Brain microvascular endothelial cell (primary cell): Measurements from ENCODE around the gene CREB3L2.
"Not testable (repeated sequence)": the region's sequence is repeated elsewhere in the genome, so short reads cannot be mapped to it uniquely, and the experiment has no call there.

Experiments used
- DNase-seq: peaks from one replicate; pipeline ENCODE4 v3.0.0-alpha.2; 2020
- H3K27ac ChIP-seq: fragments of 250-450 bp; sonication (Bioruptor Pico); 2 replicates; pipeline ENCODE4 v1.5.1; 2020; ENCODE audit warnings: mild to moderate bottlenecking, moderate library complexity
- H3K27me3 ChIP-seq: fragments of 250-450 bp; sonication (Bioruptor Pico); replicated peaks from 2 replicates; pipeline ENCODE4 v1.5.1; 2020; ENCODE audit warnings: mild to moderate bottlenecking
- H3K36me3 ChIP-seq: fragments of 250-450 bp; sonication (Bioruptor Pico); replicated peaks from 2 replicates; pipeline ENCODE4 v1.5.1; 2020; ENCODE audit warnings: mild to moderate bottlenecking
- H3K4me3 ChIP-seq: 2 replicates; pipeline ENCODE4 v1.5.1; 2011; ENCODE audit warnings: low read depth, mild to moderate bottlenecking, control low read depth, low read length, moderate library complexity
- CTCF ChIP-seq: IDR thresholded peaks from 2 replicates; pipeline ENCODE4 v1.5.1; 2011; ENCODE audit warnings: low read depth, mild to moderate bottlenecking, moderate library complexity, low read length, control low read depth, inconsistent platforms; ENCODE audit errors: missing control alignments
- in situ Hi-C: cut with HindIII; loops from 2 replicates; pipeline ENCODE4 v1.10.0; 2017; ENCODE audit warnings: low sequenced_read_pairs, low pct_ligation_motif_present

Gene CREB3L2

GRCh38 chr7:138021889-138022288, 20.0 kb upstream of the CREB3L2 start:
- no peak for DNase-seq
- no peak overlapping the region for H3K4me3 ChIP-seq
- H3K36me3 ChIP-seq = no peaks in the 10 kb centered on the region
- H3K27me3 ChIP-seq = no peaks in the 10 kb centered on the region
- TF ChIP-seq CTCF = no peak
- no peak overlapping the region for H3K27ac ChIP-seq
- in situ Hi-C loops = loop anchor here (25.0 kb wide), 1 partner anchor 410 kb away; no protein-coding TSS in a partner anchor

GRCh38 chr7:138017992-138018391, 16.1 kb upstream of the CREB3L2 start:
- no peak overlapping the region for H3K27ac ChIP-seq
- H3K27me3 ChIP-seq = no peaks in the 10 kb centered on the region
- H3K36me3 ChIP-seq = no peaks in the 10 kb centered on the region
- TF ChIP-seq CTCF = no peak
- in situ Hi-C loops = loop anchor here (25.0 kb wide), 1 partner anchor 406 kb away; no protein-coding TSS in a partner anchor
- H3K4me3 ChIP-seq = no peak overlapping the region
- no peak for DNase-seq

- Histone ChIP-seq H3K27me3 (no peaks in the 10 kb centered on the region), H3K36me3 (no peaks in the 10 kb centered on the region), H3K27ac (no peak overlapping the region), H3K4me3 (no peak overlapping the region)
- in situ Hi-C loops = loop anchor here (25.0 kb wide), 1 partner anchor 403 kb away; no protein-coding TSS in a partner anchor
- no peak for TF ChIP-seq CTCF
- no peak for DNase-seq
Observed at GRCh38 chr7:138015096-138015495, 13.2 kb upstream of the CREB3L2 start.

- TF ChIP-seq CTCF = no peak
- DNase-seq = no peak
- in situ Hi-C loops = loop anchor here (25.0 kb wide), 1 partner anchor 402 kb away; no protein-coding TSS in a partner anchor
Observed at GRCh38 chr7:138014686-138015085, 12.8 kb upstream of the CREB3L2 start.

GRCh38 chr7:138014201-138014600, 12.3 kb upstream of the CREB3L2 start:
- in situ Hi-C loops = loop anchor here (25.0 kb wide), 1 partner anchor 402 kb away; no protein-coding TSS in a partner anchor

More at GRCh38 chr7:138014686-138015085, 12.8 kb upstream of the CREB3L2 start:
- Histone ChIP-seq H3K36me3 (no peaks in the 10 kb centered on the region), H3K27ac (no peak overlapping the region), H3K27me3 (no peaks in the 10 kb centered on the region), H3K4me3 (no peak overlapping the region)

GRCh38 chr7:138009350-138009653, 7.4 kb upstream of the CREB3L2 start:
- Histone ChIP-seq H3K27me3 (no peaks in the 10 kb centered on the region), H3K4me3 (no peak overlapping the region), H3K36me3 (no peaks in the 10 kb centered on the region), H3K27ac (no peak overlapping the region)
- DNase-seq = no peak
- no peak for TF ChIP-seq CTCF
- in situ Hi-C loops = loop anchor here (25.0 kb wide), 1 partner anchor 397 kb away; no protein-coding TSS in a partner anchor

More at GRCh38 chr7:138014201-138014600, 12.3 kb upstream of the CREB3L2 start:
- DNase-seq, H3K36me3 ChIP-seq, H3K27ac ChIP-seq, H3K27me3 ChIP-seq, H3K4me3 ChIP-seq: not testable (repeated sequence)
